Glutamatergic neuron (in vitro differentiated cells): ENCODE results near the gene ALX1. TPM values are rescaled to one million over a fixed set of nuclear protein-coding genes. Genes with fewer than 3 reads are reported as not detected.
A peak's percentile ranks its signal among the peaks of the same experiment; 100 is the strongest.

ENCODE experiments used
- DNase-seq: peaks from one replicate; pipeline ENCODE4 v3.0.0; 2022
- H3K27ac Mint-ChIP-seq: one replicate; pipeline ENCODE4 v1.8.0; 2020; ENCODE audit warnings: mild to moderate bottlenecking, mixed read lengths, inconsistent platforms; ENCODE audit not compliant: unreplicated experiment
- H3K27me3 Mint-ChIP-seq: one replicate; pipeline ENCODE4 v1.8.0; 2020; ENCODE audit warnings: mild to moderate bottlenecking, moderate library complexity, mixed read lengths, inconsistent platforms; ENCODE audit not compliant: unreplicated experiment
- H3K36me3 Mint-ChIP-seq: one replicate; pipeline ENCODE4 v1.8.0; 2020; ENCODE audit warnings: mild to moderate bottlenecking, mixed read lengths, inconsistent platforms; ENCODE audit not compliant: unreplicated experiment
- H3K4me1 Mint-ChIP-seq: one replicate; pipeline ENCODE4 v1.8.0; 2020; ENCODE audit warnings: mild to moderate bottlenecking, low read depth, mixed read lengths, inconsistent platforms; ENCODE audit not compliant: unreplicated experiment
- H3K4me3 Mint-ChIP-seq: one replicate; pipeline ENCODE4 v1.8.0; 2020; ENCODE audit warnings: mild to moderate bottlenecking, mixed read lengths, inconsistent platforms; ENCODE audit not compliant: unreplicated experiment
- H3K9me3 Mint-ChIP-seq: one replicate; pipeline ENCODE4 v1.8.0; 2020; ENCODE audit warnings: mild to moderate bottlenecking, moderate library complexity, mixed read lengths, inconsistent platforms; ENCODE audit not compliant: unreplicated experiment
- total RNA-seq: library from RNA; stranded (reverse); fragmentation: NEBNext Ultra II Directional; extraction: Animal tissue kit (Norgen Biotek cat#: 25700); gene quantifications from one replicate; pipeline ENCODE4 v1.2.1, GENCODE V29; 2021; ENCODE audit not compliant: unreplicated experiment
- TF ChIP-seq, protein P1 (sequence below): fragments of 200-600 bp; sonication (generic); IDR thresholded peaks from one replicate; pipeline ENCODE4 v1.5.0; 2021; ENCODE audit not compliant: partially characterized antibody, unreplicated experiment

The ALX1 gene
- total RNA-seq, 1 donor from 2014 or later: 3.8 TPM

DNA sequence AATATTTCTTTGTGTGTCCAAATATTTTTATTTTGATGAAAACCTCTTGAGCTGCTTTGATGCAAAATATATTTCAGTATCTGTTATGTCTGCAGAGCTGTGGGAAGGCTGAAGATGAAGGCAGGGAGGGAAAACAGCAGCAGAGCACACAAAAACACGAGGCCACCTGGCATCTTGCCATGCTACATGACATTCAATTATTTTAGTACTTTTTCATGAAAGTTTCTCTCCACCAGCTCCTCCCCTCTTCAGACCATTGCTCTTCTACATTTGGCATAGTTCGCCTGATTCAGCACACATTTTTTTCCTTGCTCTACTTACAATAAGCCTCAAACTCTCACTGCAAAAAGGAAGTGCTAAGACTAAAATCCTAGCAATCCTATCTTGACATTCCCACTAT, 4.6 kb upstream of the ALX1 start:
- Mint-ChIP-seq H3K4me1 (peaks cover 10% of the 10 kb centered on the region), H3K27ac (no peak overlapping the region), H3K9me3 (peaks cover 12% of the 10 kb centered on the region)

DNA sequence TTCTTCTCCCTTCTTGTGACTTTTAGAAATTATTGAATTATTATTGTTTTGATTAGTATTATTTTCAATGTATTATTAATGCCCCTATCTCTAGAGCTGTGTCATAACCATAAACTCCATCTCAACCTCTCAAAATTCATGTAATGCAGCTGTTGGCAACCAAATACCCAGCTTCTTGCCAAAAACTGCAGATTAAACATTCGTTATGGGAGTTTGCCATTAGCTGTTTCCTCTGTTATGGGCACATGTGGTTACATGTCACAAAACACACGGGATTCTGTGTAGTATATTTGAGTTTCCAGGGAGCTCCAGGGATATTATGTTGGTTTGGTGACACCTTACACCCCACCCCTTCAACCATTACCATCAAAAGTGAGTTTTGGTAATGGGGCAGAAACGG, 2.8 kb upstream of the ALX1 start:
- no peaks in the 10 kb centered on the region for H3K36me3 Mint-ChIP-seq

More for the DNA sequence above, 4.6 kb upstream of the ALX1 start:
- TF ChIP-seq, protein P1, sequence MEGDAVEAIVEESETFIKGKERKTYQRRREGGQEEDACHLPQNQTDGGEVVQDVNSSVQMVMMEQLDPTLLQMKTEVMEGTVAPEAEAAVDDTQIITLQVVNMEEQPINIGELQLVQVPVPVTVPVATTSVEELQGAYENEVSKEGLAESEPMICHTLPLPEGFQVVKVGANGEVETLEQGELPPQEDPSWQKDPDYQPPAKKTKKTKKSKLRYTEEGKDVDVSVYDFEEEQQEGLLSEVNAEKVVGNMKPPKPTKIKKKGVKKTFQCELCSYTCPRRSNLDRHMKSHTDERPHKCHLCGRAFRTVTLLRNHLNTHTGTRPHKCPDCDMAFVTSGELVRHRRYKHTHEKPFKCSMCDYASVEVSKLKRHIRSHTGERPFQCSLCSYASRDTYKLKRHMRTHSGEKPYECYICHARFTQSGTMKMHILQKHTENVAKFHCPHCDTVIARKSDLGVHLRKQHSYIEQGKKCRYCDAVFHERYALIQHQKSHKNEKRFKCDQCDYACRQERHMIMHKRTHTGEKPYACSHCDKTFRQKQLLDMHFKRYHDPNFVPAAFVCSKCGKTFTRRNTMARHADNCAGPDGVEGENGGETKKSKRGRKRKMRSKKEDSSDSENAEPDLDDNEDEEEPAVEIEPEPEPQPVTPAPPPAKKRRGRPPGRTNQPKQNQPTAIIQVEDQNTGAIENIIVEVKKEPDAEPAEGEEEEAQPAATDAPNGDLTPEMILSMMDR: no peak
- no peaks in the 10 kb centered on the region for H3K36me3 Mint-ChIP-seq
- no peak overlapping the region for H3K4me3 Mint-ChIP-seq
- DNase-seq: no peak
- peaks cover 24% of the 10 kb centered on the region for H3K27me3 Mint-ChIP-seq

DNA sequence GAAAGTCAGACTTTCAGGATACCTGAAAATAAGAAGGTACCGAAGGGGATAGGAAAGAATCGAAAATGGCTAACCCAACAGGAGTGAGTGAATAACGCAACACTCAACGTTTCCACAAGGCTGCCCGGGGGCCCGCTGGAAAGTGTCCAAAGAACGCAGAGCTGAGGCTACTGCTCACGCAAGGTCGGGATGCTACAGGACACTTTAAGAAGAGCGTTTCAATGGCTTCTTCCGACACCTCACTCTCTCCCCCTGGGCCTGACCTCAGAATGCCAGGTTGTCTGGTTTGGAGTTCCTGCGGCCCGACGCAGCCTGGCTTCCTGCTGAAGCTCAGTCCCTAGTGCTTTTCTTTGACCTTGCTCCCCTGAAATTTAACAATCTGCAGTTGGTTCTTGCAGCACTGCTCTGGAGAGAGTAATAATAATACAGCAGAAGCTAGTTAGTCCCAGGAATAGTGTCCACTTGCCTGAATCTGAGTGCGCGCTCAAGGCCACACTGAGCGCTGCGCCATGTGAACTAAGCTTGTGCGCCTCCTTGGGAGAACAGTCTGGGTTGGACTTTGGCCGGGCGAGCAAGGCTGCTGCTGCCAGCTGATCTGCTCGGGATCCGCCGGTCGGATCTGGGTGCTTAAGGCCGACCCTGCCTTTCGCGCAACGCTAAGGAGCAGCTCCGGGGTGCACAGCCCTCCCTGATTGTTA, 2.0 kb upstream of the ALX1 start:
- Mint-ChIP-seq H3K36me3 (no peaks in the 10 kb centered on the region), H3K9me3 (peaks cover 15% of the 10 kb centered on the region)

More for the DNA sequence above, 2.8 kb upstream of the ALX1 start:
- Mint-ChIP-seq H3K27me3 (peaks cover 21% of the 10 kb centered on the region), H3K27ac (no peak overlapping the region), H3K9me3 (peaks cover 15% of the 10 kb centered on the region), H3K4me3 (no peak overlapping the region), H3K4me1 (peaks cover 15% of the 10 kb centered on the region)
- no peak for DNase-seq
- TF ChIP-seq, protein P1: no peak

DNA sequence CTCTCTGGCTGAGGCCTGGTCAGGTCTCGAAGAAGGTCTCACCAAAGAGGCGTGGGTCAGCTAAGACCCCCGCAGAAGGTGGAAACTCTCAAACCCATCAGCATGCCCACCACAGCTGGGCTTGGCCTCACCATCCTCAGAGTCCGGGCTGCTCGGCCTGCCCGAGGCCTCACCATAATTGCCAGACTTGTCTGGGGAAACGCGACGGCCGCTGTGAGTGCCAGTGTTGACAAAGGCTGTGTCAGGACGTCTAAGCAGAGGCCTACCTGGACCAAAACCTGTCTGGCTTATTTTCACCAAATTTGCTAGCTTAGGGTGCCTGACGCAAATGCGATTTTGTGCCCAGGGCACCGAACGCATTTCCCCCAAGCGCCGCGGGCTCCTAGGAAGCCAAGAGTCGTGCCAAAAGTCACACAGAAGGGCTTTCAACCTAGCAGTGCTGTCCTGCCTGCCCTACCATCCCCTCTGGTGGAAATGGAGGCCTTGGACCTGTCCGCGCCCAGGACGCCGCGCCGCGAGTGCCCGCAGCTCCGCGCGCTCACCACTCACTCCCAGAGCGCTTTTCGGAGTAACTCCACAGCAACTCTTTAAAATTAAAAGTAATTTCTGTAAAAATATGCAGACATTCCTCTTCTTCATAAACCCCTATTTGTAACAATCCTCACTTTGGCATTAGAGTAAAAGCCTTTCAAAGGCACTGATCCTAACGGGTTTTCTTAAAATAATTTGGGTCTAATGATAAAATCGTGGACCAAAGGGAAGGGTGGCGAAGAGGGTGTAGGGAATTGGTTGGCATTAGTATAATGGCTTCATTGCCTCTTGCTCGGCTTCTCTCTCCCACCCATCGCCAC, 1.2 kb upstream of the ALX1 start:
- Mint-ChIP-seq H3K27me3 (peaks cover 11% of the 10 kb centered on the region), H3K36me3 (no peaks in the 10 kb centered on the region), H3K9me3 (peaks cover 15% of the 10 kb centered on the region), H3K4me1 (peaks cover 17% of the 10 kb centered on the region), H3K27ac (no peak overlapping the region), H3K4me3 (peak overlapping the region; percentile 96)
- TF ChIP-seq, protein P1: no peak
- peak; percentile 26 for DNase-seq

More for the DNA sequence above, 2.0 kb upstream of the ALX1 start:
- peak overlapping the region; percentile 52 for H3K4me3 Mint-ChIP-seq
- TF ChIP-seq, protein P1: no peak
- peaks cover 14% of the 10 kb centered on the region for H3K4me1 Mint-ChIP-seq
- peak; percentile 36 for DNase-seq
- H3K27me3 Mint-ChIP-seq: peaks cover 17% of the 10 kb centered on the region
- H3K27ac Mint-ChIP-seq: no peak overlapping the region
